ENCODE measurements around the gene NTN1.

Gene NTN1

GRCh38 chr17:9273428-9274391, 252.4 kb downstream of the NTN1 start:
- DNase-seq (ENCODE audit: extremely low read depth, low read depth) = peak; percentile 31

GRCh38 chr17:9274973-9275372, 253.7 kb downstream of the NTN1 start:
- DNase-seq (ENCODE audit: extremely low read depth, low read depth) = no peak
- TF ChIP-seq CTCF (IDR thresholded peaks at IDR 0.05; ENCODE audit: low read depth, low read length) = no peak

More at GRCh38 chr17:9273428-9274391, 252.4 kb downstream of the NTN1 start:
- no peak for TF ChIP-seq CTCF (IDR thresholded peaks at IDR 0.05; ENCODE audit: low read depth, low read length)

GRCh38 chr17:9279893-9280292, 258.6 kb downstream of the NTN1 start:
- no peak for TF ChIP-seq CTCF (IDR thresholded peaks at IDR 0.05; ENCODE audit: low read depth, low read length)
- no peak for DNase-seq (ENCODE audit: extremely low read depth, low read depth)

- no peak for DNase-seq (ENCODE audit: extremely low read depth, low read depth)
- no peak for TF ChIP-seq CTCF (IDR thresholded peaks at IDR 0.05; ENCODE audit: low read depth, low read length)
Observed at GRCh38 chr17:9283909-9284308, 262.6 kb downstream of the NTN1 start.

GRCh38 chr17:9284884-9285283, 263.6 kb downstream of the NTN1 start:
- TF ChIP-seq CTCF (IDR thresholded peaks at IDR 0.05; ENCODE audit: low read depth, low read length) = no peak
- no peak for DNase-seq (ENCODE audit: extremely low read depth, low read depth)

- no peak for DNase-seq (ENCODE audit: extremely low read depth, low read depth)
- TF ChIP-seq CTCF (IDR thresholded peaks at IDR 0.05; ENCODE audit: low read depth, low read length) = no peak
Observed at GRCh38 chr17:9285602-9286427, 264.5 kb downstream of the NTN1 start.

- DNase-seq (ENCODE audit: extremely low read depth, low read depth) = no peak
- no peak for TF ChIP-seq CTCF (IDR thresholded peaks at IDR 0.05; ENCODE audit: low read depth, low read length)
Observed at GRCh38 chr17:9286434-9286833, 265.1 kb downstream of the NTN1 start.
